ENCODE data around the gene WIPI1. TPM values are rescaled to one million over a fixed set of nuclear protein-coding genes. Genes with fewer than 3 reads are reported as not detected.

WIPI1 gene
- total and polyA plus RNA-seq, 12 donors: 46.6 to 201 (median 116) TPM

- Histone ChIP-seq H3K36me3 (peaks cover 0 to 76% (median 14%) of the 10 kb centered on the region in 9 donors), H3K4me3 (no peak overlapping the region), H3K9me3 (no peaks in the 10 kb centered on the region), H3K27ac (peak overlapping the region in 7 of 10 donors; percentile 8 to 90 (median 79)), H3K27me3 (no peaks in the 10 kb centered on the region), H3K4me1 (peaks cover 10 to 91% (median 74%) of the 10 kb centered on the region in 9 donors)
- intact Hi-C loops (cut with DNase I): loop anchor here in 9 of 10 donors (2.0 to 10.0 kb wide), 4 partner anchors 17 to 177 kb away; partner anchors contain the start of gene WIPI1 (in 1 of the 9)
- TF ChIP-seq, protein P1, sequence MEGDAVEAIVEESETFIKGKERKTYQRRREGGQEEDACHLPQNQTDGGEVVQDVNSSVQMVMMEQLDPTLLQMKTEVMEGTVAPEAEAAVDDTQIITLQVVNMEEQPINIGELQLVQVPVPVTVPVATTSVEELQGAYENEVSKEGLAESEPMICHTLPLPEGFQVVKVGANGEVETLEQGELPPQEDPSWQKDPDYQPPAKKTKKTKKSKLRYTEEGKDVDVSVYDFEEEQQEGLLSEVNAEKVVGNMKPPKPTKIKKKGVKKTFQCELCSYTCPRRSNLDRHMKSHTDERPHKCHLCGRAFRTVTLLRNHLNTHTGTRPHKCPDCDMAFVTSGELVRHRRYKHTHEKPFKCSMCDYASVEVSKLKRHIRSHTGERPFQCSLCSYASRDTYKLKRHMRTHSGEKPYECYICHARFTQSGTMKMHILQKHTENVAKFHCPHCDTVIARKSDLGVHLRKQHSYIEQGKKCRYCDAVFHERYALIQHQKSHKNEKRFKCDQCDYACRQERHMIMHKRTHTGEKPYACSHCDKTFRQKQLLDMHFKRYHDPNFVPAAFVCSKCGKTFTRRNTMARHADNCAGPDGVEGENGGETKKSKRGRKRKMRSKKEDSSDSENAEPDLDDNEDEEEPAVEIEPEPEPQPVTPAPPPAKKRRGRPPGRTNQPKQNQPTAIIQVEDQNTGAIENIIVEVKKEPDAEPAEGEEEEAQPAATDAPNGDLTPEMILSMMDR (IDR thresholded peaks at IDR 0.05): no peak
- DNase-seq: no peak
- WGBS, 2 donors: 54 to 56% methylated on average over 8 of the region's 8 CpGs
- ATAC-seq: no peak
These were observed 17.5 kb downstream of the WIPI1 start for GRCh38 chr17:68439656-68440290.

DNA sequence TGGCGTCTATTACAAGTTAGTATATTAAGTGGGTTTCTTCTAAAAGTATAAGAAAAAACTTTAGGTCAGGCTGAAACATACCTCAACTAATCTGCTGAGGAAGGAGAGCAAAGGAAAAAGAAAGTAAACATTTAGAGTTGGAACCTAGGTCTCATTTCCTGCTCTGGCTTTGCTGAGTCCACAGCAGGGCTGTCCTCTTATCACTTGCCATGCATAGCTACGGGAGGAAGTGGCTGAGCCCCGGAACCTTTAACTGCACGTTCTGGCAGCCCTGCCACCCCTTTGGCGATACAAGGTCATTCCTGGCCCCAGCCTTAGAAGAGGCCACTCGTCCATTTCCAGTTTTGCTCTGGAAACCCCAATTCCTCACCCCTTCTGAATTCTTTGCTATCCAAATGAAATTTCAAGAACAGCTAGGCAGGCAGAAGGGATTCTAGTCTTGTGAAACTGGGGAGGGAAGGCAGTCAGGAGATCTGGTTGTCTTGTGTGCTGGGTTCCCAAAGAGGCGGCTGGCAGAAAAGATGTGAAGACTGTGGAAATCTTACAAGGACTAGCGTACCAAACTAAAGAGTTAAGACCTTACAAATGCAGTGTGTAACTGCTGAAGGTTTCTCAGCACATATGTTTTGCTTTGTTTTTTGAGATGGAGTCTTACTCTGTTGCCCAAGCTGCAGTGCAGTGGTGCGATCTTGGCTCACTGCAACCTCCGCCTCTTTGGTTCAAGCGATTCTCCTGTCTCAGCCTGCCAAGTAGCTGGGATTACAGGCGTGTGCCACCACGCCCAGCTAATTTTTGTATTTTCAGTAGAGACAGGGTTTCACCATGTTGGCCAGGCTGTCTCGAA, 19.1 kb downstream of the WIPI1 start:
- 59 to 62% methylated on average over 14 of the region's 14 CpGs for WGBS, 2 donors
- H3K4me3 ChIP-seq: peak overlapping the region in 2 of 10 donors; percentile 3 to 23
- intact Hi-C loops (cut with DNase I): loop anchor here in 9 of 10 donors (2.0 to 10.0 kb wide), 5 partner anchors 19 to 176 kb away; partner anchors contain the start of gene WIPI1 (in 1 of the 9)
- H3K27me3 ChIP-seq: no peaks in the 10 kb centered on the region
- no peaks in the 10 kb centered on the region for H3K9me3 ChIP-seq
- DNase-seq (peak; percentile 44 to 47), ATAC-seq (peak in 6 of 8 donors; percentile 55 to 80 (median 76))
- TF ChIP-seq, protein P1 (IDR thresholded peaks at IDR 0.05): no peak
- peaks cover 10 to 86% (median 77%) of the 10 kb centered on the region in 9 donors for H3K4me1 ChIP-seq
- peak overlapping the region in 9 of 10 donors; percentile 13 to 90 (median 72) for H3K27ac ChIP-seq
- peaks cover 0 to 80% (median 27%) of the 10 kb centered on the region in 9 donors for H3K36me3 ChIP-seq

DNA sequence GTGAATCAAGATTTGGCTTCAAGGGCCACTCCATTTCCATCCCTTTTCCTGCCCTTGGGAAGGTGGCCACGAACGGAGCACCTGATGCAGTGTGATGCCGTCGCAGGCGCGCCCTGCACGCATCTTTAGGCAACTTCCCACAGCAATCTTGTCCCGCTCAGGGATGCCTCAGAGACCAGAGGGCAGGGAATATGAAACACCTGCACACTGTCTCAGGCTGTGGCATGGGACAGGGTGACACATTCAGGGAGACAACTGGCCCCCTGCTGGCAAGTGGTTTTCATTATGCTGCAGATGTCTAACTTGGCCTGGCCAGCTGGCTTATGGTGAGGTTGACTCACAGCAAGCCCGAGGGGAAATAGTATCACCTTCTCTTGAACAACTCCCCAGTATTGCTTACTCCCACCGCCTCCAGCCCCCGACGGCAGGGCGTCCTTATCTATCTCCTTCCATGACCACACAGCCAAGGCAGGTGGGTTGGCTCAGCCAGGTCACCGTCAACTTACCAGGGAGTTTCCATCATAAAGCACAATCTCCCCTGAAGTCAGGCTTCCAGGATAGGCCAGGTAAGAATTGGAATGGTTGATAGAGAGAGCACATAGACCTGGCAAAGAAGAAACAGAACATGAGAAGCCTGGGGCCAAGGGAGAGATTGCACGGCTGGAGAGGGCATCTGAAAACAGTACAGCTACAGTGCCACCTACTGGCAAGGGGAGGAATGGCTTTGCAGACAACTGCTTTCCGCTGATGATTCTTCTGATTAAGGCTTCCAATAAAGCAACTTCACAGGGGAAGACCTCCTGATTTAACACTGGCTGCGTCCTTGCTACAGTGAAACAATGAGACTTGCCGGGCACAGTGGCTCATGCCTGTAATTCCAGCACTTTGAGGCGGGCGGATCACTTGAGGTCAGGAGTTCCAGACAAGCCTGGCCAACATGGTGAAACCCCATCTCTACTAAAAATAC, 21.1 kb downstream of the WIPI1 start:
- Histone ChIP-seq H3K4me3 (no peak overlapping the region), H3K27me3 (no peaks in the 10 kb centered on the region), H3K4me1 (peaks cover 3 to 80% (median 59%) of the 10 kb centered on the region in 9 donors), H3K36me3 (peaks cover 0 to 81% (median 40%) of the 10 kb centered on the region in 9 donors), H3K27ac (peak overlapping the region in 7 of 10 donors; percentile 35 to 90 (median 72)), H3K9me3 (no peaks in the 10 kb centered on the region)
- intact Hi-C loops (cut with DNase I): loop anchor here in 9 of 10 donors (2.0 to 10.0 kb wide), 4 partner anchors 81 to 174 kb away; no protein-coding TSS in a partner anchor
- ATAC-seq (peak; percentile 43 to 77 (median 66)), DNase-seq (peak; percentile 58 to 83)
- TF ChIP-seq, protein P1 (IDR thresholded peaks at IDR 0.05): peak; percentile 84 to 95 (median 88)
- WGBS, 2 donors: 53 to 55% methylated on average over 20 of the region's 20 CpGs

All from heart right ventricle (tissue), 16 donors.